Measurements from ENCODE around the gene CDK2AP2.

Gene CDK2AP2

DNA sequence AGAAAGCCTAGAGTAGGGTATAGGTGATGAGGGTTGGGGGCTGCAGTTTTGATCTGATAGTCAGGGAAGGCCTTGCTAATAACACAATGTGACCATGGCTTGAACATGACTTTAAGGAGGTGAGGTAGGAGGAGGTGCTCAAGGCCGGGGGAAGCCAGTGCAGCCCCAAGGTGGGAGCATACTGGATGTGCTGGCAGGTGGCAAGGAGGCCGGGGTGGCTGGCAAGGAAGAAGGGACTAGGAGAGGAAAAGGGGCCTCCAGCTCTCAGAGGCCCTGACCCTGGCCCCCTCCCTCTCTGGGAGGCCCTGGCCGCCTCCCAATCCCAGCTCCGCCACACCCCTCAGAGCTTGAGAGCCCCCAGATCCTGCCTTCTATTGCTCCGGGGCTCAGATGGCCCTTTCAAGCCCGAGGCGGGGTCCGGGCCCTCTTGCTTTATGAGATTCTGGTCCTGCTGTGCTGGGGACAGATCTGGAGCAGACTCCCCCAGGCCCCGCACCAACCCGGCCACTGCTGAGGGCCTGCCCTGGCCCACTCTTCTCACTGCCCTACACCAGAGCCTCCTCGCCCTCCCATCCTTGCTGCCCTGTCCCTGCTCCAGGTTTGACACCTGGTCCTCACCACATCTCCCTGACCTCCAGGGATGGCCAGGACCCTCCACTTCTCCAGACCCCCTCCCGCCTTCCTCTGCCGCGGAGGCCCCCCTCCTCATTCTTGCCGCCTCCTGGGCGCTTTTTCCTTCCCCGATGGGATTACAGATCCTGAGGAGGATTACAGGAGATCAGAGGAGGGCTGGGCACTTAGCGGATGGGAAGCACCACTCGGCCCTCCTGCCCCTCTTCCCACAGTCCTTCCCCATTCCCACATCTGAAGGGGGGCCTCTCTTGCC is 4.6 kb downstream of the CDK2AP2 start:
- DNase-seq (ENCODE audit: low read depth): no peak

DNA sequence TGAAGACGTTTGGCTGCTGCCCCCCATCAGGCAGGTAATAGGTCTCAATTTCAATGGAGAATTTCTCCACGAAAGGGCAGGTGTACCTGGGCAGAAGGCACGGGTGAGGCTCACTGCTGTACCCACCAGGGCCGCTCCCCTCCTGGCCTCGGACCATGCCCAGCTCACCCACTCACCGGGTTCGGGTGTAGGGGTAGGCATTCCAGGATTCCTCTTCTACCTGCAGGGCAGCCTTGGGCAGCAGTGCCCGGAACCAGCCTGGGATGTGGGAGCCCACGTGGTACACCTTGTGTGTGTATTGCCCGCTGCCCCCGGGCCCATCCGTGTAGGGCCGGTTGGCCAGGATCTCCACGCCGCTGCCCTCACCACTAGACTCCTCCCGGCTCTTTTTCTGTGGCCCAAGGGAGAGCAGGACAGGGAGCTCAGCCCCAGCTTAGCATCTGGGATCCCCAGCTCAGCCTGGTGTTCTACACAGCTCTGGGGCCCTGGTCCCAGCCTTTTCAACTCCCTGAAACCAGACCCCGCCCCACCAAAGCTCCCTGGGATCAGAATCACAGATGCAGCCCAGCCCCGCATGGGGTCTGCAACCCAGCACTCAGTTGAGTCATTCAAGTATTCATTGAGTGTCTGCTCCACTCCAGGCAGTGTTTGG is 5.5 kb downstream of the CDK2AP2 start:
- DNase-seq (ENCODE audit: low read depth): no peak

DNA sequence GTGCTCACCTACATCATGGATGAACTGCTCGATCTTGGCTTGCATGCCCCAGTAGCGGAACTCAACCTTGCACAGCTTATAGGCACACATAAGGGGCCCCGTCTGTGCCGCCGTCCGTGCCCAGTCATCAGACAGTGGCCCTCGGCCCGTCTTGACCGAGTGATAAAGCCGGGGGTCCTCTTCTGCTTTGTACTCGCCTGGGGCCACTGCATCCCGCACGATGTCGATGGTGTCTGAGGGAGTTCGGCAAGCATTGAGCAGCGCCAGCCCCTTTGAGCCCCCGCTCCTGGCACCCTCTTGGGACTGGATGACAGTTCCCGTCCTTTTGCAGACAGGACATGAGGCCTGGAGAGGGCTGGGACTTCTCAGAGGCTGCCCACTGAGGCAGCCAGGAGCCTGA is 6.1 kb downstream of the CDK2AP2 start:
- DNase-seq (ENCODE audit: low read depth): no peak

DNA sequence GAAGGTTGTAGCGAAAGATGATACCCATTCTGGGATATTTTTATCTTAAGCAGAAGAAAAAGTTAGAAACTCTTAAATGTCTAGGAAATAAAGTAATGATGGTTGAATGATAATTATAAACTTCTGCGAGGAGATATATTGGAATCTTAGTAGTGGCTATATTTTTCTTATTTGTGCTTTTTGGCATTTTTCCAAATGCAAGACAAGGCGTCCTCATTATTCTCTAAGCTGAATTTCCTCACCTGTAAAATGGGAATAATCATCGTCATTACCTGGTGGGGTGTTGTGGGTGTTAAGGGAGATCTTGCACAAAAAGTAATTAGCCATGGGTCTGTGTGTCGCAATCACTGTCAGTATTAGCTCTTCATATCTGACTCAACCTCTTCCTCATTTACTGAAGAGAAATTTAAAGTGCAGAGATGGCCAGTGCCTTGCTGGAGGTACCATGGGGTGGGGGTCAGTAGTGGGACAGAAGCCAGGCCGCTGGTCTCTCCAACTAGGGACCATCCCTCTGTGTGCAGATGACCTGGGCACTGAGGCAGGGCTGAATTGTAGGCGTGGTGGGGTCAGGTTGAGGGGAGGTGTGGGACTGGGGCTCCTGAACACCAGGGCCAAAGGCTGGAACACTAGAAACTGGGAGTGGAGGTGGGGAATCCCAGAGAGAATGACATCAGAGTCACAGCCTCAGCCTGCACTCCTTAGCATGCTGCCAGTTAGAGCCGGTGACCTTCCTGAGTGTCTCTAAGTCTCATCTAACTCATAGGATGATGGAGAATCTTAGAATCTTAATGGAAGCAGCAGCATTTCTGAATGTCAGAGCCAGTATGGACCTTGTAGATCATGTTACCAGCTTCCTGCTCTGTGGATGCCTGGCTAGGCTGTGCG is 6.9 kb downstream of the CDK2AP2 start:
- DNase-seq (ENCODE audit: low read depth): no peak

DNA sequence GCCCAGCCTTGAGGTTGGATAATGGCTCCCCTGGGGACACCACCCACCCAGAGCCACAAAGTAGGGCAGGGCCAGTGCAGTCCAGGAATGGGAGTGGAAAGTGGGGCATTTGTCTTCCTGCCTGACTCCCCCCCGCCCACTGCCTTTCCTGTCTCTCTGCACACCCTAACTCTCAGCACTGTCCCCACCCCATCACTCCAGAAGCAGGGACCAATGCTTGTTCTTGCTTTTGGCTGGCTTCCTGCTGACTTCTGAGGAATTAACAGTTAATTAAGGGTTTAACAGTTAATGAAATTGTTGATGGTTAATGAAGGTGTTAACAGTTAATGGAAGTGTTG is 7.5 kb downstream of the CDK2AP2 start:
- DNase-seq (ENCODE audit: low read depth): no peak

DNA sequence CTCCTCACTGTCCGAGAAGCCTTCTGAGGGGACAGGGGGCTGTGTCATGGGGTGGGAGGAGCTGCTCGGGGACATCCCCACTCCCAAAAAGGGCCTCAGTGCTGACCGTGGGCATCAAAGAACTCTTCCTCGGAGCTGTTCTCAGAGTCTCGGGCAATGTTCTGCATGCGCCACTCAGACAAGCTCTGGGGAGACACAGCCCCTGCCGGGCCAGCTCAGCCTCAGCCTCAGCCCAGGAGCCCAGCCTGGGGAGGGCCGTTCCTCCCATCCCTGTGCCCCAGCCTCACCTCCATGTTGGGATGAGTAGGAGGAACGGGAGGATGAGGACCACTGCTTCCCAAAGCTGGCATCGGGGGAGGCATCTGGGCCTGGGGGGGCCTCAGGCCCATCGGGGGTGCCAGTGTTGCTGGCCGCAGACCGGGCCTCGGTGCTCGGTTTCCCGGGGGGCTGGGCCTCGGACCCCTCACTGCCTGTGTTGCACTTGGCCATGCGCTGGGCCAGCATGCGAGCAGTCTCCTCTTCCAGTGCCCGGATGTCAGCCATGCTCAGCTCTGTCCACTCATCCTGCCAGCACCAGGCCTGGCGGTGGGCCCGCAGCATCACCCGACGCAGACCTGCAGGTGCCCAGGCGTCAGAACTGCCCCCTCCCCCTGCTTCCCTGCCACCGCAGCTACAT is 8.0 kb downstream of the CDK2AP2 start:
- DNase-seq (ENCODE audit: low read depth): no peak

DNA sequence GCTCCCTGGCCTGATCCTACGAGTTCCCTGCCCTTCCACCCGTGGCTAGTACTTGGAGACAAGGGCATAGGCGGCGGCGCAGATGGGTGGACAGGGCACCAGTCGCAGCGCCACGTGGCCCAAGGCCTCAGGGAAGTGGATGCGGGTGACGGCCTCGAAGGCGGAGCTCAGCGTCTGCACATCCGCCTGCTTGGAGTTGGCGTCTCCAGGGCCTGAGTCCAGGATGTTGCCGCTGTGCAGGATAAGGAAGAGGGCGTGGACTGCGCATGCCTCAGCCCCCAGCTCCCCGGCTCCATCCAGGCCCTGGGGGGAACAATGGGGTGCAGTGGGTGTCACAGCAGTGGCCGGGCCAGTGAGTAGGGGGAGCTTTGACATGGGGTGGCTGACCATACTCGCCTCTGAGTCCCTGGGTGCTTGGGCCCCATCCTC is 9.4 kb downstream of the CDK2AP2 start:
- no peak for DNase-seq (ENCODE audit: low read depth)

DNA sequence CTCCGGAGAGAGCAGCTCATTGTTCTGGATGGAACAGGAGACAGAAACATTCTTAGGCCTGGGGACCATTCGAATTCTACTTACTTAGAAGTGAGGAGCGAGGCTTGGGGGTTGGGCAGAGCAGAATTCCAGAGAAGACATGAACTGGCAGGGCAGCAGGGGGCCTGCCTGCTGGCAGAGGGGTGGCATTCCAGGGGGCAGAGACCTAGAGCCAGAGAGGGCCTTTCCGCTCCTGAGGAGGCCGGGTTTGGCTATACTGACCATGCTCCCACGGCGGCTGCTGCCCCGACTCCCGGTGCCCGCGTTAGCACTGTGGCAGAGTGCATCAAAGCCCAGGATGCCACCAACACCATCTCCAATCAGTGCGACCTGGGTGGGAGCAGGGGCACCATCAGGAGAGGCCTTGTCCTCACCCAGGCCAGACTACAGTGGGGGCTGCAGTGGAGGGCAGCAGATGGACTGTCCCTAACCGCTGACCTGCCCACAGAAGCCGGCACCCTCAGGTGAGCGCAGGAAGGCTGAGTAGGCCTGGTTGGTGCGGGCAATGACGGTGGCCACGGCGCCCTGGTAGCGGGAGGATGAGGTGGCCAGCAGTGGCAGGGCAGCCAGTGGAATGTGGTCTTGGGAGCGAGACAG is 10.2 kb downstream of the CDK2AP2 start:
- no peak for DNase-seq (ENCODE audit: low read depth)

DNA sequence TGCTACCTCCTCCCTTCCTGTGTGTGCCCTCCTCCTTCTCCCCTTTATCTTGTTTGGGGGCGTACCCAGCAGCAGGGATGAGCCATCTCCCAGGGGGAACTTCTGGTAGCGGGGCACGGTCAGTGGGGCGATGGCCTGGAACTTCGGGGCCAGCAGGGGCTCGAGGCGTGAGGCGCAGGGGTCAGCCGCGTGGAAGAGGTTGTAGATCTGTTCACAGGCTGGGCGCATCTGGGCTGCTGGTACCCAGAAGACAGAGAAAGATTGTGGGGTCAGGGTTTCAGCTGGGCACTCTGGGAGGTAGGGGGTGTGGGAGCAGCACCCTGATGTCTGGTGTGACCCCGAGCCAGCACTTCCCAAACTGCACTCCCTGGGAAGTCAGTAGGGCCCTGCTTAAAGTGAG is 11.8 kb downstream of the CDK2AP2 start:
- DNase-seq (ENCODE audit: low read depth): no peak

DNA sequence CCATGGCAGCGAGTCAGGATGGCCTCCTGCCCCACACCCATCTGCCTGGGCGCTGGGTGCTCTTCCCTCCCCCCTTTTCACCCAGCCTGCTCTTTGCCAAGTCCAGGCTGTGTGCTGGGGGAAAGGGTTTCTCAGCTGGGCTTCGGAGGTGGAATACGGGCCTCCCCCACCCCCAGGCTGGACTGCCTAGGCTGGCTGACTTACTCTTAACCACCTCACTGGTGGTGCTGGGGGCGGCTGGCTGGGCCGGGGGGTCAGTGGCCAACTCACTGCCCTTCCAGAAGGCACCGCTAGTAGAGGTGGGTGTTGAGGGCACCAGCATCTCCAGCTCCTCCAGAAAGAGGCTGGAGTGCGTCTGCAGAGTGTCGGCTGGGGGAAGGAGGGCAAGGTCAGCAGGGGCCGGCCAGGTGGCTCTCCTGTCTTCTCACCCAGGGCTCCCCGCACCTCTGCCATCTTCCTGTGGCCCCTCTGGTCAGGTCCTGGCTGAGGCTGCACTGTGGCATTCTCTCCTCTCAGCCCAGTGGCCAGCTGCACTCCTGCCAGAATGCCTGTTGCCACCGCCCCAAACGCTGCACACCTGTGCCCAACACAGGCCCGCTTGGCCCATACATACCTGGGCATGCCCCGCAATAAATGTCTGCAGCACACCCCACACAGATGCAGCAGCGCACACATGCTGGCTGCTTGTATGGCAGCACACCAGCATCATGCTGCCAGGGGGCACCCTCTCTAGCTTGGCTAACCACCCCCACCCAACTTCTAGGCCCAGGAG is 12.5 kb downstream of the CDK2AP2 start:
- no peak for DNase-seq (ENCODE audit: low read depth)

DNA sequence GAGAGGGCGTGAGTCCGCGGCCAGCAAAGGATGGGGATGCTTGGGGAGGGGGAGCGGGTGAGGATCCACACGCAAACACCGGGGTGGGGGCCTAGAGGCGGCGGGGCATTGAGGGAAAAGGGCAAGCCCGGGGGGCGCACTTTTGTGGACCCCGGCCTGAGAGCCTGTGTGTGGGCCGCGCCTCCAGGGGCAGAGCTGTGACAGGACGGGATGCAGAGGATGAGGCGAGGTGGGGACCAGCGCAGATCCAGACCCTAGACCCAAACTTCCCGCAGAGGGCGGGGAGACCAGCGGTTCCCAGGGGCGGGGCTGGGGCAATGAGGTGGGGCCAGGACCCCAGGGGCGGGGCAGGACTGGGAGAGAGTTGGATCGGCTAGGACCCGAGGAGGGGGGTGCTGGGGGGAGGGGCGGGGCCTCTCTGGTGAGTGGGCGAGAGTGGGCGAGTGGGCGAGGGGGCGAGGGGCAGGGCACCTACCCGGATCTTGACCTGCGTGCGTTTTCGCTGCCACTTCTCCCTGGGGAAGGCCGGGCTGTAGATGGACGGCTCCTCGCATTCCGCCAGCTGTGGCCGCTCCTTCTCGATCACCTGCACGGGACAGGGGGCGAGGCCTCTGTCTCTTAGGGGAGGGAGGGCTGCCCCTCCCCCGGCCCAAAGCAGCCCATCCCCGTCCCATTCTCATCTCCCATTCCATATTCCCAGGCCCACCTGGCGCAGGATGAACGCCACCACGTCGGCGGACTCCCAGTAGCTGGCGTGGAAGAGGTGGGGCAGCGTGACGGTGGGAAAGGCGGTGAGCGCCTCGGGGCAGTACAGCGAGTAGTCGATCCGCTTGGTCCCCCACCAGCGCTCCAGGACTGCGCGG is 13.4 kb downstream of the CDK2AP2 start:
- no peak for DNase-seq (ENCODE audit: low read depth)

DNA sequence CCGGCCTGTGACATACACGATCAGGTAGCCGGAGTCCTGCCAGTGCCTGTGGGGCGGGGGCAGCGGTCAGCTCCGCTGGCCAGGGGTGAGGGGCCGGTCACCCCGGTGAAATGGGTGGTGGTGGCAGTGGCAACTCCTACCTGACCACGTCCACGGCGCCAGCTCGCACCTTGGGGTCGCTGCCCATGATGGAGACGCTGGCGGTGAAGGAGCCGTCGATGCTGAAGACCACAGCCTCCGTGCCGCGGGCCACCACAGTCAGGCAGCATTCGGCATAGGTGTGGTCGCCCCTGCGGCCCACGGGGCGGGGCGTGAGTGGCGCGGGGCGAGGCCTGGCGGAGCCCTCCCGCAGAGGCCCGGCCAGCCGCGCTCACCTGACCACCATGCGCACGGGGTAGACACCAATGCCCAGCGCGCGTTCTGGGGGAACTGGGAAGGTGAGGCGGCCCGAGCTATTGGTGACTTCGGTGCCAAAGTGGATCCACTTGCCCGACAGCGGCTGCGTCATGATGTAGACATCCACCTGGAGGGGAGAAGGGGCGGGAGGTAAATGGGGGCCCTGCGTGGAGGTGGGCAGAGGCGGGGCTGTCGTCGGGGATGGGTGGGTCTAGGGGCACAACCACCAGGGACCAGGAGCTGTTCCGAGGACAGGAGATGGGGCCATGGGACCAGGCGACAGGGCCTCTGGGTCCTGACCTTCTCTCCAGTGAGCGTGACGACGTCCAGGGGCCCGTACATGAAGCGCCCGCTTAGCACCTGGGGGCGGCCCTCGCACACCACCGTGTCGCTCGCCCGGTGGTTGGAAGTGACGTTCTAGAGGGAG is 14.2 kb downstream of the CDK2AP2 start:
- no peak for DNase-seq (ENCODE audit: low read depth)

DNA sequence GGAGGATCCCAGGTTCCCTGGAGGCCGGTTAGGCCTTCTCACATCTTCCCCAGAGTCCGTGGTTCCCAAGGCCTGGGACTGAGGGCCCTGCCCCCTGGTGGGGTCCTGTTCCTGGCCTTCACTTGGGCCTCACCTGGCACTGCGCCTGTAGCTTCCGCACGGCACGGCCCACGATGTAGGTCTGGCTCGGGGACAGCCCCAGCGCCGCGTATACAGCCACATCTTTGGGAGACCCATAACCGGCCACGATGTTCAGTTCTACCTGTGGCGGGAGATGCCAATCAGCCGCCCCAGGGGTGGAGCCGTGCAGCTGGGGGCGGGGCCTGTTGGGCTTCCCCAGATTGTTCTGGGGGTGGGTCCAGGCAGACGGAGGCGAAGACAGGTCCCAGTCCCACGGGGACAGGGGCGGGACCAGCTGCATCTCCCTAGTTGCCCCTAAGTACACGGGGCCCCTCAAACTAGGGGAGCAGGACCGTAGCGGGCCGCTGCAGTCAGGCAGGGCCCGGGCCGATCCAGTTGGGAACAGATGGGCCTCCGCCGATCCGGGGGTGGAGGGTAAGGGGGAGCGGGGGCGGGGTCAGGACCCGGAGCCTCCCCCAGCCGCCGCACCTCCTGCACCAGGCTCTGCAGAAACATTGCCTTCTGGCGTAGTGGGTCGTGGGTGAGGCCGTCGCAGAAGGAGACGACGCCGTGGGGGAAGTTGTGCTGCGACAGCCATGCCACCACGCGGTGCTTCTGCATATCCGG is 15.0 kb downstream of the CDK2AP2 start:
- DNase-seq (ENCODE audit: low read depth): no peak

DNA sequence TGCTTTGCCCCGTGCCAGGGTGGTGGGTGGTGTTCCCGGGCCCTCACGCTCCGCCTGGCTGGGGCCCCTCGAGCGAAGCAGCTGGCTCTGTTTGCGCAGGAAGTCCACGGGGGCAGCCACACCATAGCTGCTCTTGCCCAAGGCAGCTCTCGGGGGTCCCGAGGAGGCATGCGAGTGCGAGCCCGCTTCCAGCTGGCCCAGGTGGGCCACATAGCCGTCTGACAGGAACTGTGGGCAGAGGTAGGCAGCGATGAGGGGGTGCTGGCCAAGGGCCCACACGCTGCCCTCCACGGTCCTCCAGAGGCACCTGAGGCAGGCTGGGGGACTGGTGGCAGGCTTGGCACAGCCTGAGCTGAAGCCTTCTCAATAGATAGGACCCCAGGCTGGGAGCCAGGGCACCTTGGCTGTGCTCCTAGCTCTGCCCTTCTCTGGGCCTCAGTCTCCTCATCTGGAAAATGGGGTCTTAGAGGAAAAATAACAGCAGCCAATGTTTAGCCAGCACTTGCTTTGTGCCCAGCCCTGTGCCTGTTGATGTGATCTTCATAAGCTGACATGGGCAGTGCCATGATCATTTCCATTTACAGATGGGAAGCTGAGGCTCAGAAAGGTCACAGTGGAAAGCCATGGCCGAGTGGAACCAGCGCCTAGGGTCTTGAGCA is 15.8 kb downstream of the CDK2AP2 start:
- no peak for DNase-seq (ENCODE audit: low read depth)

DNA sequence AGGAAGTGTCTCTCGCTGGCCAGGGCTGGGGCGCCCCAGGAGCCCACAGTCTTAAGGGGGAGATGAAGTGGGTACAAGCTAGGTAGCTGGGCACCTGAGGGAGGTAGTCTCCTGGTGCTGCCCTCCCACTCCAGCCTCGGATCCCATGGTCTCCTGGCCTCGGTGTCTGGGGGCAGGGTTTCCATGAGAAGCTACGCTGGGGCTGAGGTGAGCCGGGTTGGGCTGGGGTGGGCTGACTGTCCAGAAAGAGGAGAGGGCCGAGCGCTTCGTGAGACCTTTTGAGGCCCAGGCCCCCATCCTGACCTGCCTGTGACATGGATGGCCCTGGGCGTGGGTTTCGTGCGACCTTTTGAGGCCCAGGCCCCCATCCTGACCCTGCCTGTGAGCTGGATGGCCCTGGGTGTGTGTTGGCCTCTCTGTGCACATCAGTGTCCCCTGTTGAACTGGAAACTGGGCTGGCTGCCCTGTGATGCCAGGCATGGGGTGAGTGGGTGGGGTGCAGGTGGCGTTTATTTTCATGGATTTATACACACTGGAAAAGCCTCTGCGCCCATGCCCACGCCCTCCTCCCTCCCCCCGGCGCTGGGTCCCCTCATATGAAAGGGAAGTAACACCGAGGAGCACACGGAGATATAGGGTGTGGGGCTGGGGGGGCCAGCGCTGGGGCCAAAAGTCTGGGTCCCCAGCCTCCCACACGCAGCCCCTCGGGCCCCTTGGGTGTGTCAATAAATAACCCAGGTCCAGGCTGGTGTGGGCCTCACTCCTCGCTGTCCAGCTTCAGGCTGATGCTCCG is 16.5 kb downstream of the CDK2AP2 start:
- DNase-seq (ENCODE audit: low read depth): no peak

DNA sequence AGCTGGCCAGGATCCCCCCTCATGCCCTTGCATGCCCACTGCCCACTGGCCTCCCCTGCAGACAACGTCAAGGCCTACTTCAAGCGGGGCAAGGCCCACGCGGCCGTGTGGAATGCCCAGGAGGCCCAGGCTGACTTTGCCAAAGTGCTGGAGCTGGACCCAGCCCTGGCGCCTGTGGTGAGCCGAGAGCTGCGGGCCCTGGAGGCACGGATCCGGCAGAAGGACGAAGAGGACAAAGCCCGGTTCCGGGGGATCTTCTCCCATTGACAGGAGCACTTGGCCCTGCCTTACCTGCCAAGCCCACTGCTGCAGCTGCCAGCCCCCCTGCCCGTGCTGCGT is 17.3 kb downstream of the CDK2AP2 start:
- no peak for DNase-seq (ENCODE audit: low read depth)

Data from stimulated activated CD8-positive, alpha-beta memory T cell treated with anti-CD3 and anti-CD28 coated beads, Interleukin-12 subunit alpha, Interleukin-12 subunit beta, amount 100 ng/mL, for 1 hour (primary cell).